ENCODE measurements around the gene PABPN1. TPM values are rescaled to one million over a fixed set of nuclear protein-coding genes. Genes with fewer than 3 reads are reported as not detected.
A peak's percentile ranks its signal among the peaks of the same experiment; 100 is the strongest.

Gene PABPN1
- total and polyA plus RNA-seq, 2 of the 13 experiments (the other 11 are each of a cell fraction or from before 2014, with no cell fraction given), result 233 to 524 TPM

DNA sequence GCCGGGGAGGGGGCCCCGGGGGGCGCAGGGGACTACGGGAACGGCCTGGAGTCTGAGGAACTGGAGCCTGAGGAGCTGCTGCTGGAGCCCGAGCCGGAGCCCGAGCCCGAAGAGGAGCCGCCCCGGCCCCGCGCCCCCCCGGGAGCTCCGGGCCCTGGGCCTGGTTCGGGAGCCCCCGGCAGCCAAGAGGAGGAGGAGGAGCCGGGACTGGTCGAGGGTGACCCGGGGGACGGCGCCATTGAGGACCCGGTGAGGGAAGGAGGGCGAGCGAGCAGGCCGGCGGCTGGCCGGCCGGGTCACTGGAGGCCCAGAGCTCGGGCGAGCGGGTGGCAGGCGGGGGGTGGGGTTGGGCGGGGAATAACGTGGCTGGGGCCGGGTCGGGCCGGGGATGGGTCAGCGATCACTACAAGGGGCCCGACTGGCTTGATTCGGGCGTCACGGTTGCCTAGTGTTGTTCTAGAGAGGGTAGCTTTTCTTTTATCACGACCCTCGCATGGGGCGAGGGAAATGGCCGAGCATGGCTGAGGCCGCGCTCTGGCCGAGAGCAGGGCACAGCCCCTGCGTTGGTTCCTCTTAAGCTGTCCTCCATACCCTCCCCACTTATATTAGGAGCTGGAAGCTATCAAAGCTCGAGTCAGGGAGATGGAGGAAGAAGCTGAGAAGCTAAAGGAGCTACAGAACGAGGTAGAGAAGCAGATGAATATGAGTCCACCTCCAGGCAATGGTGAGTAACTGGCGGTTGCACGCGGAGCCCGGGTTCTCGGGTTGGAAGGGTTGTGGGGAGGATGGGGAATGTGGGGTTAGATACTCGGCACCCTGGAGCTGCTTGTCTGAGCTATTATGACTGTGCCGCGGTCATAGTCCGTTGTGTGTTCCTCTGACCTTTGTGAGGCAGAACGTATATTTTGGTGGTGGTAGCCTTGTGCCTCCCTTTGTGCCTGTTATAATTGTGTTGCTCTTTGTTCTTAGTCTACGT, 603 bp downstream of the PABPN1 start (continued):
- TF ChIP-seq ZNF121 (CRISPR knock-in tag; IDR thresholded peaks at IDR 0.05) (peak; percentile 15; the same call in 1 of the 2 replicates), ZNF446 (CRISPR knock-in tag; IDR thresholded peaks at IDR 0.05) (peak; percentile 93), NAIF1 (CRISPR knock-in tag; IDR thresholded peaks at IDR 0.05; ENCODE audit: borderline replicate concordance) (peak; percentile 72; the same call in 1 of the 2 replicates), ZNF619 (CRISPR knock-in tag; IDR thresholded peaks at IDR 0.05) (peak; percentile 94), RFXAP (CRISPR knock-in tag; IDR thresholded peaks at IDR 0.05; ENCODE audit: borderline replicate concordance) (peak; percentile 64; the same call in 1 of the 2 replicates), ZNF20 (CRISPR knock-in tag; IDR thresholded peaks at IDR 0.05) (no peak), ZNF614 (CRISPR knock-in tag; IDR thresholded peaks at IDR 0.05; ENCODE audit: borderline replicate concordance) (peak; percentile 67), BCL6 (CRISPR knock-in tag; IDR thresholded peaks at IDR 0.05) (peak; percentile 11; the same call in 1 of the 2 replicates), ZNF678 (CRISPR knock-in tag; IDR thresholded peaks at IDR 0.05) (peak; percentile 83; the same call in 1 of the 2 replicates), NRL (CRISPR knock-in tag; IDR thresholded peaks at IDR 0.05; ENCODE audit: borderline replicate concordance) (peak; percentile 55; the same call in 1 of the 2 replicates), WIZ (CRISPR knock-in tag; IDR thresholded peaks at IDR 0.05) (peak; percentile 88), HNF4G (IDR thresholded peaks at IDR 0.05; ENCODE audit: borderline replicate concordance, low read depth, low read length) (peak; percentile 68; the same call in 1 of the 2 replicates), HNF4G (CRISPR knock-in tag; IDR thresholded peaks at IDR 0.05; ENCODE audit: borderline replicate concordance, low read depth) (peak; percentile 76; the same call in 1 of the 2 replicates), SMAD9 (CRISPR knock-in tag; IDR thresholded peaks at IDR 0.05) (0 out of 2 replicates have a peak, but pooled peaks have one; percentile 56), STAT5B (CRISPR knock-in tag; IDR thresholded peaks at IDR 0.05) (peak; percentile 70)
- TF ChIP-seq, protein P1, sequence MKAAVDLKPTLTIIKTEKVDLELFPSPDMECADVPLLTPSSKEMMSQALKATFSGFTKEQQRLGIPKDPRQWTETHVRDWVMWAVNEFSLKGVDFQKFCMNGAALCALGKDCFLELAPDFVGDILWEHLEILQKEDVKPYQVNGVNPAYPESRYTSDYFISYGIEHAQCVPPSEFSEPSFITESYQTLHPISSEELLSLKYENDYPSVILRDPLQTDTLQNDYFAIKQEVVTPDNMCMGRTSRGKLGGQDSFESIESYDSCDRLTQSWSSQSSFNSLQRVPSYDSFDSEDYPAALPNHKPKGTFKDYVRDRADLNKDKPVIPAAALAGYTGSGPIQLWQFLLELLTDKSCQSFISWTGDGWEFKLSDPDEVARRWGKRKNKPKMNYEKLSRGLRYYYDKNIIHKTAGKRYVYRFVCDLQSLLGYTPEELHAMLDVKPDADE (CRISPR knock-in tag; IDR thresholded peaks at IDR 0.05), result peak; percentile 87; the same call in 1 of the 2 replicates
- TF ChIP-seq, protein P2, sequence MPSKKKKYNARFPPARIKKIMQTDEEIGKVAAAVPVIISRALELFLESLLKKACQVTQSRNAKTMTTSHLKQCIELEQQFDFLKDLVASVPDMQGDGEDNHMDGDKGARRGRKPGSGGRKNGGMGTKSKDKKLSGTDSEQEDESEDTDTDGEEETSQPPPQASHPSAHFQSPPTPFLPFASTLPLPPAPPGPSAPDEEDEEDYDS (CRISPR knock-in tag; IDR thresholded peaks at IDR 0.05), result peak; percentile 11
- TF ChIP-seq, protein P3, sequence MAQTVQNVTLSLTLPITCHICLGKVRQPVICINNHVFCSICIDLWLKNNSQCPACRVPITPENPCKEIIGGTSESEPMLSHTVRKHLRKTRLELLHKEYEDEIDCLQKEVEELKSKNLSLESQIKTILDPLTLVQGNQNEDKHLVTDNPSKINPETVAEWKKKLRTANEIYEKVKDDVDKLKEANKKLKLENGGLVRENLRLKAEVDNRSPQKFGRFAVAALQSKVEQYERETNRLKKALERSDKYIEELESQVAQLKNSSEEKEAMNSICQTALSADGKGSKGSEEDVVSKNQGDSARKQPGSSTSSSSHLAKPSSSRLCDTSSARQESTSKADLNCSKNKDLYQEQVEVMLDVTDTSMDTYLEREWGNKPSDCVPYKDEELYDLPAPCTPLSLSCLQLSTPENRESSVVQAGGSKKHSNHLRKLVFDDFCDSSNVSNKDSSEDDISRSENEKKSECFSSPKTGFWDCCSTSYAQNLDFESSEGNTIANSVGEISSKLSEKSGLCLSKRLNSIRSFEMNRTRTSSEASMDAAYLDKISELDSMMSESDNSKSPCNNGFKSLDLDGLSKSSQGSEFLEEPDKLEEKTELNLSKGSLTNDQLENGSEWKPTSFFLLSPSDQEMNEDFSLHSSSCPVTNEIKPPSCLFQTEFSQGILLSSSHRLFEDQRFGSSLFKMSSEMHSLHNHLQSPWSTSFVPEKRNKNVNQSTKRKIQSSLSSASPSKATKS (CRISPR knock-in tag; IDR thresholded peaks at IDR 0.05), result peak; percentile 63; the same call in 1 of the 2 replicates
- TF ChIP-seq, protein P4, sequence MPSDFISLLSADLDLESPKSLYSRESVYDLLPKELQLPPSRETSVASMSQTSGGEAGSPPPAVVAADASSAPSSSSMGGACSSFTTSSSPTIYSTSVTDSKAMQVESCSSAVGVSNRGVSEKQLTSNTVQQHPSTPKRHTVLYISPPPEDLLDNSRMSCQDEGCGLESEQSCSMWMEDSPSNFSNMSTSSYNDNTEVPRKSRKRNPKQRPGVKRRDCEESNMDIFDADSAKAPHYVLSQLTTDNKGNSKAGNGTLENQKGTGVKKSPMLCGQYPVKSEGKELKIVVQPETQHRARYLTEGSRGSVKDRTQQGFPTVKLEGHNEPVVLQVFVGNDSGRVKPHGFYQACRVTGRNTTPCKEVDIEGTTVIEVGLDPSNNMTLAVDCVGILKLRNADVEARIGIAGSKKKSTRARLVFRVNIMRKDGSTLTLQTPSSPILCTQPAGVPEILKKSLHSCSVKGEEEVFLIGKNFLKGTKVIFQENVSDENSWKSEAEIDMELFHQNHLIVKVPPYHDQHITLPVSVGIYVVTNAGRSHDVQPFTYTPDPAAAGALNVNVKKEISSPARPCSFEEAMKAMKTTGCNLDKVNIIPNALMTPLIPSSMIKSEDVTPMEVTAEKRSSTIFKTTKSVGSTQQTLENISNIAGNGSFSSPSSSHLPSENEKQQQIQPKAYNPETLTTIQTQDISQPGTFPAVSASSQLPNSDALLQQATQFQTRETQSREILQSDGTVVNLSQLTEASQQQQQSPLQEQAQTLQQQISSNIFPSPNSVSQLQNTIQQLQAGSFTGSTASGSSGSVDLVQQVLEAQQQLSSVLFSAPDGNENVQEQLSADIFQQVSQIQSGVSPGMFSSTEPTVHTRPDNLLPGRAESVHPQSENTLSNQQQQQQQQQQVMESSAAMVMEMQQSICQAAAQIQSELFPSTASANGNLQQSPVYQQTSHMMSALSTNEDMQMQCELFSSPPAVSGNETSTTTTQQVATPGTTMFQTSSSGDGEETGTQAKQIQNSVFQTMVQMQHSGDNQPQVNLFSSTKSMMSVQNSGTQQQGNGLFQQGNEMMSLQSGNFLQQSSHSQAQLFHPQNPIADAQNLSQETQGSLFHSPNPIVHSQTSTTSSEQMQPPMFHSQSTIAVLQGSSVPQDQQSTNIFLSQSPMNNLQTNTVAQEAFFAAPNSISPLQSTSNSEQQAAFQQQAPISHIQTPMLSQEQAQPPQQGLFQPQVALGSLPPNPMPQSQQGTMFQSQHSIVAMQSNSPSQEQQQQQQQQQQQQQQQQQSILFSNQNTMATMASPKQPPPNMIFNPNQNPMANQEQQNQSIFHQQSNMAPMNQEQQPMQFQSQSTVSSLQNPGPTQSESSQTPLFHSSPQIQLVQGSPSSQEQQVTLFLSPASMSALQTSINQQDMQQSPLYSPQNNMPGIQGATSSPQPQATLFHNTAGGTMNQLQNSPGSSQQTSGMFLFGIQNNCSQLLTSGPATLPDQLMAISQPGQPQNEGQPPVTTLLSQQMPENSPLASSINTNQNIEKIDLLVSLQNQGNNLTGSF (CRISPR knock-in tag; IDR thresholded peaks at IDR 0.05), result peak; percentile 57
